ENCODE data around the gene GRIN2A.

The GRIN2A gene

GRCh38 chr16:10022098-10022497, 160.1 kb downstream of the GRIN2A start:
- no peak for TF ChIP-seq SNAI2 (CRISPR knock-in tag; IDR thresholded peaks at IDR 0.05)
- TF ChIP-seq ZFP3 (CRISPR knock-in tag; IDR thresholded peaks at IDR 0.05) = no peak
- no peak for TF ChIP-seq CREB5 (CRISPR knock-in tag; IDR thresholded peaks at IDR 0.05; ENCODE audit: low read depth)
- TF ChIP-seq ISL1 (CRISPR knock-in tag; IDR thresholded peaks at IDR 0.05) = no peak
- no peak for TF ChIP-seq PPARA (CRISPR knock-in tag; IDR thresholded peaks at IDR 0.05; ENCODE audit: borderline replicate concordance)
- TF ChIP-seq BACH2 (CRISPR knock-in tag; IDR thresholded peaks at IDR 0.05; ENCODE audit: borderline replicate concordance) = no peak
- no peak for TF ChIP-seq ZNF8 (CRISPR knock-in tag; IDR thresholded peaks at IDR 0.05)
- TF ChIP-seq CSDC2 (CRISPR knock-in tag; IDR thresholded peaks at IDR 0.05) = no peak
- no peak for TF ChIP-seq CSRNP3 (CRISPR knock-in tag; IDR thresholded peaks at IDR 0.05)
- no peak for TF ChIP-seq GLIS3 (CRISPR knock-in tag; IDR thresholded peaks at IDR 0.05)
- no peak for TF ChIP-seq POU6F1 (CRISPR knock-in tag; IDR thresholded peaks at IDR 0.05; ENCODE audit: borderline replicate concordance, low read depth)
- no peak for TF ChIP-seq ZNF70 (CRISPR knock-in tag; IDR thresholded peaks at IDR 0.05)
- TF ChIP-seq ZC3H10 (CRISPR knock-in tag; IDR thresholded peaks at IDR 0.05) = no peak
- TF ChIP-seq ARNTL (CRISPR knock-in tag; IDR thresholded peaks at IDR 0.05; ENCODE audit: borderline replicate concordance, low read depth) = no peak
- TF ChIP-seq ESRRG (CRISPR knock-in tag; IDR thresholded peaks at IDR 0.05) = no peak
- TF ChIP-seq PATZ1 (CRISPR knock-in tag; IDR thresholded peaks at IDR 0.05; ENCODE audit: borderline replicate concordance) = no peak
- ATAC-seq = no peak

GRCh38 chr16:10020866-10021265, 161.4 kb downstream of the GRIN2A start:
- no peak for ATAC-seq
- TF ChIP-seq CSDC2 (CRISPR knock-in tag; IDR thresholded peaks at IDR 0.05) = no peak
- no peak for TF ChIP-seq OSR1 (CRISPR knock-in tag; IDR thresholded peaks at IDR 0.05)
- TF ChIP-seq ARNTL (CRISPR knock-in tag; IDR thresholded peaks at IDR 0.05; ENCODE audit: borderline replicate concordance, low read depth) = no peak
- TF ChIP-seq CREB5 (CRISPR knock-in tag; IDR thresholded peaks at IDR 0.05; ENCODE audit: low read depth) = no peak
- no peak for TF ChIP-seq POU6F1 (CRISPR knock-in tag; IDR thresholded peaks at IDR 0.05; ENCODE audit: borderline replicate concordance, low read depth)
- no peak for TF ChIP-seq GLIS3 (CRISPR knock-in tag; IDR thresholded peaks at IDR 0.05)
- TF ChIP-seq PPARA (CRISPR knock-in tag; IDR thresholded peaks at IDR 0.05; ENCODE audit: borderline replicate concordance) = no peak
- no peak for TF ChIP-seq ZFP3 (CRISPR knock-in tag; IDR thresholded peaks at IDR 0.05)
- TF ChIP-seq SNAI2 (CRISPR knock-in tag; IDR thresholded peaks at IDR 0.05) = no peak
- TF ChIP-seq TCF4 (CRISPR knock-in tag; IDR thresholded peaks at IDR 0.05; ENCODE audit: borderline replicate concordance) = no peak
- no peak for TF ChIP-seq ISL1 (CRISPR knock-in tag; IDR thresholded peaks at IDR 0.05)
- no peak for TF ChIP-seq PATZ1 (CRISPR knock-in tag; IDR thresholded peaks at IDR 0.05; ENCODE audit: borderline replicate concordance)
- TF ChIP-seq ZNF565 (CRISPR knock-in tag; conservative IDR thresholded peaks at IDR 0.05; ENCODE audit: low read depth) = no peak
- no peak for TF ChIP-seq ZNF70 (CRISPR knock-in tag; IDR thresholded peaks at IDR 0.05)
- no peak for TF ChIP-seq BACH2 (CRISPR knock-in tag; IDR thresholded peaks at IDR 0.05; ENCODE audit: borderline replicate concordance)
- no peak for TF ChIP-seq TOX (CRISPR knock-in tag; IDR thresholded peaks at IDR 0.05; ENCODE audit: borderline replicate concordance)

All from SK-N-SH treated with all-trans-retinoic acid at 6 μM for 48 hours (cell line).